Smooth muscle cell (in vitro differentiated cells): ENCODE results near the gene COX6A2. TPM values are rescaled to one million over a fixed set of nuclear protein-coding genes. Genes with fewer than 3 reads are reported as not detected.

Source experiments
- DNase-seq: peaks from one replicate; lab custom pipeline; 2025; ENCODE audit not compliant: unreplicated experiment; lab: John Stamatoyannopoulos, UW
- H2AFZ ChIP-seq: fragments of 200-600 bp; sonication (generic); 2 replicates; pipeline ENCODE4 v1.6.0; 2016; ENCODE audit warnings: antibody characterized with exemption, low read depth, mild to moderate bottlenecking
- H3F3A ChIP-seq: fragments of 200-600 bp; sonication (generic); 2 replicates; pipeline ENCODE4 v1.6.0; 2017; ENCODE audit warnings: antibody characterized with exemption, low read depth
- H3K27ac ChIP-seq: fragments of 200-600 bp; sonication (generic); 2 replicates; pipeline ENCODE4 v1.5.1; 2016; ENCODE audit warnings: low read depth, mild to moderate bottlenecking
- H3K27me3 ChIP-seq: fragments of 200-600 bp; sonication (generic); 2 replicates; pipeline ENCODE4 v1.6.1; 2016; ENCODE audit warnings: low read depth, mild to moderate bottlenecking
- H3K36me3 ChIP-seq: fragments of 200-600 bp; sonication (generic); 2 replicates; pipeline ENCODE4 v1.5.1; 2016; ENCODE audit warnings: low read depth
- H3K4me1 ChIP-seq: fragments of 200-600 bp; sonication (generic); 2 replicates; pipeline ENCODE4 v1.5.1; 2016; ENCODE audit warnings: low read depth
- H3K4me2 ChIP-seq: fragments of 200-600 bp; sonication (generic); 2 replicates; pipeline ENCODE4 v1.6.0; 2016; ENCODE audit warnings: mild to moderate bottlenecking
- H3K4me3 ChIP-seq: fragments of 200-600 bp; sonication (generic); 2 replicates; pipeline ENCODE4 v1.5.1; 2016; ENCODE audit warnings: mild to moderate bottlenecking
- H3K79me2 ChIP-seq: fragments of 200-600 bp; sonication (generic); 2 replicates; pipeline ENCODE4 v1.6.0; 2016; ENCODE audit warnings: low read depth, mild to moderate bottlenecking
- H3K9ac ChIP-seq: fragments of 200-600 bp; sonication (generic); 2 replicates; pipeline ENCODE4 v1.6.0; 2016; ENCODE audit warnings: low read depth
- H3K9me3 ChIP-seq: fragments of 200-600 bp; sonication (generic); replicated peaks from 2 replicates; pipeline ENCODE4 v1.5.1; 2016; ENCODE audit warnings: low read depth
- H4K20me1 ChIP-seq: fragments of 200-600 bp; sonication (generic); 2 replicates; pipeline ENCODE4 v1.6.0; 2016; ENCODE audit warnings: low read depth
- WGBS: methylation state at CpG from one replicate; pipeline ENCODE4 v1.1.7; 2016; ENCODE audit warnings: low lambda C conversion rate; 5-methylcytosine and 5-hydroxymethylcytosine counted together
- polyA plus RNA-seq: library from polyadenylated mRNA; unstranded; fragments of >200 nt; fragmentation: Nextera tagmentation; extraction: Ambion mirVana; gene quantifications from 2 replicates; pipeline ENCODE4 v1.2.1, GENCODE V29; 2016
- total RNA-seq: library from RNA; depleted of rRNA; stranded (reverse); fragments of >200 nt; gene quantifications from 2 replicates; pipeline ENCODE4 v1.2.3, GENCODE V29; 2014
- TF ChIP-seq, protein P1 (sequence below): fragments of 200-600 bp; sonication (generic); IDR thresholded peaks from 2 replicates; pipeline ENCODE4 v1.5.1; 2017; ENCODE audit warnings: borderline replicate concordance, mild to moderate bottlenecking, antibody characterized with exemption; ENCODE audit not compliant: insufficient read depth, poor library complexity, severe bottlenecking

The COX6A2 gene
- total and polyA plus RNA-seq, 2 experiments from 2014 or later: not detected

DNA sequence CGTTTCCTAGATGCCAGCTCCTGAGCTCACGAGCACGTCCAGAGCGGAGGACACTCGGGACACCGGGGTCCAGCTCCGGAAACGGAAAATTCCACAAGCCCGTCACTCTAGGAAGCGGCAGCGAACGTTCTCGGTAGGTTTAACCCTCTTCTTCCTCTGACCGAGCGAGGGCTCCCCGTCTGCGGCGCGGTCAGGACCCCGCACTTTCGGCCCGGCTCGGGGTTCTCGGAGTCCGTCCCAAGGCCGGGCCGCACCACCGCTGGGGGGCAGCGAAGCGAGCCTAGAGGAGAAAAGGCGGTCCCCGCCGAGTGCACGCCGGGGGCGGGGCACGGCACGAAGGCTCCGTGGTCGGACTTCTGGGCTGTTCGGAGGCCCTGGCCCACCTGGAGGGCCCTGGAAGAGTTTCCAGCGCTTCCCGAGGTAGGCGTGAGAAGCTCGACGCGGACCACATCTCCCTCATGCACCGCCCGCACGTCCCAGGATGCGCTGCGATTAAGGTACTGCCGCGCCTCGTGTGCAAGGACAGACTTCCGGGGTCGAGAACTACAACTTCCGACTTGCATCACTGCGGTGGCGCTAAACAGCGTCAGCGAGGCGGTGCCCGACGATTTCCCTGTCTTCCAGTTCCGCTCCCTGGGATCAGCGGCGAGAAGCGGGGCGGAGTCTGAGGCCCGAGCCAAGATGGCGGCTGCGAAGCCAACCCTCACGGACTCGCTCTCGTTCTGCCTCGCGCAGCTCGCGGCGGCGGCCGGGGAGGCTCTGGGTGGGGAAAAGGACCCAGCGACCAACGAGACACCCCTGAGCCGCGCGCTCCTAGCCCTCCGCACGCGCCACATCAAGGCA lies 30.9 kb upstream of the COX6A2 start, which contains the start of gene ARMC5:
Gene ARMC5, plus strand, starts transcription at position 658 of the 843 bp plus-strand sequence. Its CDS starts 24 bp downstream, at position 682.
- DNase-seq: peak; percentile 98
- peak within 1 kb of the TSS; percentile 99 for H3K9ac ChIP-seq
- WGBS: under 1% methylated on average over 88 of the region's 91 CpGs
- no peaks in the 10 kb centered on the region for H3K36me3 ChIP-seq
- no peaks in the 10 kb centered on the region for H3K9me3 ChIP-seq
- peak within 1 kb of the TSS; percentile 99 for H3K27ac ChIP-seq
- TF ChIP-seq, protein P1, sequence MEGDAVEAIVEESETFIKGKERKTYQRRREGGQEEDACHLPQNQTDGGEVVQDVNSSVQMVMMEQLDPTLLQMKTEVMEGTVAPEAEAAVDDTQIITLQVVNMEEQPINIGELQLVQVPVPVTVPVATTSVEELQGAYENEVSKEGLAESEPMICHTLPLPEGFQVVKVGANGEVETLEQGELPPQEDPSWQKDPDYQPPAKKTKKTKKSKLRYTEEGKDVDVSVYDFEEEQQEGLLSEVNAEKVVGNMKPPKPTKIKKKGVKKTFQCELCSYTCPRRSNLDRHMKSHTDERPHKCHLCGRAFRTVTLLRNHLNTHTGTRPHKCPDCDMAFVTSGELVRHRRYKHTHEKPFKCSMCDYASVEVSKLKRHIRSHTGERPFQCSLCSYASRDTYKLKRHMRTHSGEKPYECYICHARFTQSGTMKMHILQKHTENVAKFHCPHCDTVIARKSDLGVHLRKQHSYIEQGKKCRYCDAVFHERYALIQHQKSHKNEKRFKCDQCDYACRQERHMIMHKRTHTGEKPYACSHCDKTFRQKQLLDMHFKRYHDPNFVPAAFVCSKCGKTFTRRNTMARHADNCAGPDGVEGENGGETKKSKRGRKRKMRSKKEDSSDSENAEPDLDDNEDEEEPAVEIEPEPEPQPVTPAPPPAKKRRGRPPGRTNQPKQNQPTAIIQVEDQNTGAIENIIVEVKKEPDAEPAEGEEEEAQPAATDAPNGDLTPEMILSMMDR: peak; percentile 43
- peak within 1 kb of the TSS; percentile 77 for H2AFZ ChIP-seq
- H3K4me2 ChIP-seq: peak within 1 kb of the TSS; percentile 93
- H4K20me1 ChIP-seq: peaks cover 29% of the 10 kb centered on the region
- peaks cover 6% of the 10 kb centered on the region for H3K4me1 ChIP-seq
- no peaks in the 10 kb centered on the region for H3K27me3 ChIP-seq
- H3K79me2 ChIP-seq: peaks cover 26% of the 10 kb centered on the region
- peak within 1 kb of the TSS; percentile 63 for H3K4me3 ChIP-seq
- H3F3A ChIP-seq: peaks cover 10% of the 10 kb centered on the region

DNA sequence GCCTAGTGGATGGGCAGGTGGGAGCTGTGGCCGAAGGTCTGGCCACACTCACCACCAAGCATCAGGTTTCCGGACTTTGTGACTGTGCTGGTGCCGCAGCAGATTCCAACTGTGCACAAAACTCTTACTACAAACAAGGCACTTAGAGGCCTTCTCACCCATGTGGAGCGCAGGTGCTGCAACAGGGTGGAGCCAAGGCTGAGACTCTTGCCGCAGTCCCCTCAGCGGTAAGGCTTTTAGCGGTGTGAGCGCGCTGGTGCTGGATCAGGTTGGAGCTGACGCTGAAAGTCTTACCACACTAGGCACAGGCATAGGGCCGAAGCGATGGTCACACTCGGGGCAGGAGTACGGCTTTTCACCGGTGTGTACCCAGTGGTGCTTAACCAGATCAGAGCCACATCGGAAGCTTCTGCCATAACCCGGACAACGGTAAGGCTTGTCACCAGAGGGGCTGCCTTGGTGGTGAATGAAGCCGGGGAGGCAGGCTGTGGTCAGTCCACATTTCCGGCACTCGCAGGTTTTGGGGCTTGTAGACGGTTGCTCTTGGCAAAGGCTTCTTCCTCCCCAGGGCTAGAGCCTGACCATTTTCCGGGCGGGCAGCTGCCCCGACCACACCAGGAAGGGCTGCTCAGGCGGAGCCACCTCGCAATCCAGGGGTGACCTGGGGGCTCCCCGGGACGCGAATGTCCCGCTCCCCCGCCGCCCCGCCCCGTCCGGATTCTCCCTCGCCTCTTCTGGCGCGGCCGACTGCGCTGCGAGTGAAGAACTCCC lies 30.1 kb upstream of the COX6A2 start:
- no peaks in the 10 kb centered on the region for H3K27me3 ChIP-seq
- peaks cover 32% of the 10 kb centered on the region for H4K20me1 ChIP-seq
- no peaks in the 10 kb centered on the region for H3K36me3 ChIP-seq
- peak overlapping the region; percentile 99 for H3K27ac ChIP-seq
- TF ChIP-seq, protein P1: peak; percentile 6
- peak overlapping the region; percentile 87 for H3K4me2 ChIP-seq
- H3F3A ChIP-seq: peaks cover 13% of the 10 kb centered on the region
- peak overlapping the region; percentile 63 for H3K4me3 ChIP-seq
- peak overlapping the region; percentile 22 for H2AFZ ChIP-seq
- H3K9me3 ChIP-seq: no peaks in the 10 kb centered on the region
- 2% methylated on average over 33 of the region's 42 CpGs for WGBS
- peaks cover 26% of the 10 kb centered on the region for H3K79me2 ChIP-seq
- peak overlapping the region; percentile 99 for H3K9ac ChIP-seq
- H3K4me1 ChIP-seq: peaks cover 11% of the 10 kb centered on the region
- DNase-seq: no peak

DNA sequence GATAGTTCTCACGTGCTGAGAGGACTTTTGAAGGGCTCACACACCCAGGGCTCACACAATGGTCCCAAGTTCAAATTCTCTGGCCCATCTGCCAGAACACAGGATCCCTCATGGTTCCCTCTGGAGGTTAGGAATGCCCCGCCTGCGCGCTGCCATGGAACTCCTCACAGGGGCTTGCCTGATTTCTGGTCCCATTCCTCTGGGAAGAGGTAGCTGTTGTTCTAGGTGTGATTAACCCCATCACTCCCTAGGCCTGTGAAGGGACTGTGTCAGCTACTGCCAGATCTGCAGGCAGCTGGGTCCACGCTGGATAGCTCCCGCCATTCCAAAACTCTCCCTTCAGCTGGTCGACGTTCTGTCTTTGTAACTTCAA lies 28.8 kb upstream of the COX6A2 start:
- H3K4me2 ChIP-seq: peak overlapping the region; percentile 87
- no peak overlapping the region for H2AFZ ChIP-seq
- peaks cover 22% of the 10 kb centered on the region for H3F3A ChIP-seq
- H3K27ac ChIP-seq: no peak overlapping the region
- no peaks in the 10 kb centered on the region for H3K36me3 ChIP-seq
- WGBS: 80% methylated on average over 8 of the region's 8 CpGs
- TF ChIP-seq, protein P1: no peak
- H3K4me1 ChIP-seq: peaks cover 24% of the 10 kb centered on the region
- no peaks in the 10 kb centered on the region for H3K9me3 ChIP-seq
- H3K4me3 ChIP-seq: no peak overlapping the region
- H3K27me3 ChIP-seq: no peaks in the 10 kb centered on the region
- H3K9ac ChIP-seq: no peak overlapping the region
- H4K20me1 ChIP-seq: peaks cover 32% of the 10 kb centered on the region
- H3K79me2 ChIP-seq: peaks cover 26% of the 10 kb centered on the region
- DNase-seq: no peak
